HG03025 (cell line): ENCODE results near the gene CYP27A1.

Source experiments
- ATAC-seq: cut with Tn5 transposase; IDR thresholded peaks from one replicate; pipeline ENCODE4 v1.9.1; 2021; ENCODE audit warnings: mild to moderate bottlenecking, moderate library complexity; ENCODE audit not compliant: unreplicated experiment, low FRiP score

CYP27A1 gene

DNA sequence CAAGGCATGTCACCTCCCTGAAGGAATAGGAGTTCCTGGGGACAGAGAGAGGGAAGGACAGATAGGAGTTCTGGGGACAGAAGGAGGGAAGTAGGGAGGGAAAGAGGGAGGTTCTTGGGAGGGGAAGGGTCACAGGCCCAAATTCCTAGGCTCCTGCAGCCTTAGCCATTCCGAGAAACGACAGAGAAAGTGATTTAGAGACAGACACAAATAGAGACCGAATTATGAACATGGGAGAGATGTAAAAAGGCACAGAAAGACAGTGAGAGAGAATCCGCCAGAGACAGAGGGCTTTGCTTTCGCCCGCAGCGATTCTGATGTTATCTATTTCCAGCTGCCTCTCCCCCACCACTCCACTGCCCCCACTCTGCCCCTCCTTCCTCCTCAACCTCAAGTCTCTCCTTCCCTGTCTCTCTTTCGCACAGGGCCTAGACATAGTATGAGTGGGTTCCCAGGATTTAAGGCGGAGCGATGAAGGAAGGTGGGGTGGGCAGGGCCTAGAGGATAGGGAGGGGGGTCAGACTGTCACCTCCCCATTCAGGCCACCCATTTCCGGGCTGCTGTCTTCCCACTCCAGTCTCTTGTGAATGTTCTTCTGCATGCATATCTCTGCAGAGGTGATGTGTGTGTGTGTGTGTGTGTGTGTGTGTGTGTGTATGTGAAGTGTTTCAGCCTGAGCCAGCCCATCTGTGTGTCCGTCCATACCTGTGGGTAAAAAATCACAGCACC lies 74.4 kb downstream of the CYP27A1 start:
- ATAC-seq, result no peak

DNA sequence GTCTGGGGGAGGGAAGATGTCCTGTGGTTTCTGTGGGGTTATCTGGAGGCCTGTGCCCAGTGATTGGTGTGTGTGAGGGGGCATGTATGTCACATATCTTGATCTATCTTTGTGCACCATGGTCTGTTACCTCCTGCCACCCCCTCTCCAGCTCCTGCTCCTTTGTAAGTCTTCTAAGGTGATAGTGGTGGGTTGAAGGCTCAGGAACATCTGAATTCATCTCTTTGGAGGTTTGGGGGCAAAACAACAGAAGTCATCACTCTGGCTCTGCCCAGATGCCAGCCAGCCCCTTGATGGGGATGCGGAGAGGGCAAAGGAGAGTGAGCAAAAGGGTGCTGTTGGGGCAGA lies 74.9 kb downstream of the CYP27A1 start:
- no peak for ATAC-seq

DNA sequence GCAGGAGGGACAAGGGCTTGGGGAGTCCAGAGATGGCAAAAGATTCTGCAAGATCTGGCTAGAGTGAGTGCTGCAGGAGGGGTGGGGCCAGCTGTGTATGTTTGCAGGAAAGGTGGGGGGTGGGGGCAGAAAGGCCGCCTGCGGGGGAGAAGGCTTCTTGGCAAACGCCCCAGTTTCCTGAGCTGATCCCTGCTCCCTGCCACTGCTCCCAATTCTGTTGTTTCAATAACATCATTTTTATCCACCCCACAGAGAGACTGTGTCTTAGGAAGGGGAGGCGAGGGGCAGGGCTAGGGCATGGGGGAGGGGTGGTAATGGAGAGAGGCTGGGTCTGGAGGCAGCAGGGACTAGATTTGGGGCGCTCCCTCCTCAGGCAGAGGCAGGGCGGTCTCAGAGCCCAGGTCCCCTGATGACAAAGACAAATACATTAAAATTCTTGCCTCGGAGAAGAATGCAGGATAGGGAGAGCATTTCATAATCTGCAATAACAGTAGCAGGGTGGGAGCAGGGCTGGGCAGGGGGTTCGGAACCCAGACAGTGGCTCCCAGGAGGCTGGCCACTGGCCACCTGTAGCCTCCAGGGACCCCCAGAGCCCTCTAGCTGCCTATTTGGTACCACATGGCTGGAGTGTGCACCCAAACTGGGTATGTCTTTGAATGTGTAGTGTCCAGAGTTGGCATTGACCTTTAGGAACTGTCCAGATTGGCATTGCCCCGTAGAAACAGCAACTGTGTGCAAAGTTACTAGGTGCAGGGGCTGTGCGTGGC lies 75.6 kb downstream of the CYP27A1 start:
- ATAC-seq, result no peak

DNA sequence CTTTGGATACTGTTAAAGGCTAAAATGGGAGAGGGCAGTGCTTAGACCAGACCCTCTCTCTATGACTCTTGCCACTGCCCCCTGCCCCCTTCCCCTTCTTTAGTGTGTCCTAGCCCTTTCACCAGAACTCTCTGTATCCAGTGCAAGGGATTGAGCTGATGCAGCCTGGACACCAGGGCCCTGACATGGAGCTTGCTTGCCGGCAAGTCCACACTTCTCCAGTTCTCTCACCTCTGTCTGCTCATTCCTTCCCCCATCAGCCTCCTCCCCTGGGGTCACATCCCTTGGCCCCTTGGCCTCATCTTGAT lies 76.1 kb downstream of the CYP27A1 start:
- no peak for ATAC-seq

- ATAC-seq, result no peak
These were observed 77.0 kb downstream of the CYP27A1 start for GRCh38 chr2:218858671-218859555.

GRCh38 chr2:218859556-218859987 lies 77.6 kb downstream of the CYP27A1 start, which contains the start of gene WNT6:
TSS of gene WNT6 (plus strand) at chr2:218859805. CDS start at chr2:218860038, 233 bp downstream.
- ATAC-seq, result no peak

GRCh38 chr2:218859988-218860831 lies 78.3 kb downstream of the CYP27A1 start:
- ATAC-seq, result no peak

DNA sequence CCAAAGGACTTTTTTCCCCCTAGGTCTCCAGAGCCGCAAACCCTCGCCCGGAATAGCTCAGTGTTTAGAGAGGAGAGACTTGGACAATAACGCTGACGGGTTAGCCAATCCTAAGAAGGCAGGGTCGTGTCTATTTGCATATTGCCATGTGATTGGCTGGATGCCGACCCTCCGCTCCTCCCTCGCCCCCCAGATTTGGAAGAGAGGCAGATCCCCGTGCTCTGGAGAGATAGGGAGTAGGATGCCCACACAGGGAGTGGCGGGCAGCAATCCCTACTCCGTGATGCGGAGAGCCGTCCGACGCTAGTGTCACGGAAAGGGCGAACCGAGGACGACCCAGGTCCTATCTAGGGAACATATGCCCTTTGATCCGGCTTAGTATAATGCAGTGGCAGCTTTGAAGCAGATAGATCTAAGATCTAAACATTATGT lies 79.0 kb downstream of the CYP27A1 start:
- no peak for ATAC-seq

- ATAC-seq, result no peak
These were observed 79.8 kb downstream of the CYP27A1 start for GRCh38 chr2:218861645-218862318.

- no peak for ATAC-seq
These were observed 81.1 kb downstream of the CYP27A1 start for GRCh38 chr2:218863021-218863520.
